ENCODE results near the gene CDK5RAP2. TPM values are rescaled to one million over a fixed set of nuclear protein-coding genes. Genes with fewer than 3 reads are reported as not detected.
"Not testable (repeated sequence)": the region's sequence is repeated elsewhere in the genome, so short reads cannot be mapped to it uniquely, and the experiment has no call there.

CDK5RAP2 gene
- polyA plus RNA-seq, 4 donors: 49.8 to 72.9 (median 61.3) TPM

DNA sequence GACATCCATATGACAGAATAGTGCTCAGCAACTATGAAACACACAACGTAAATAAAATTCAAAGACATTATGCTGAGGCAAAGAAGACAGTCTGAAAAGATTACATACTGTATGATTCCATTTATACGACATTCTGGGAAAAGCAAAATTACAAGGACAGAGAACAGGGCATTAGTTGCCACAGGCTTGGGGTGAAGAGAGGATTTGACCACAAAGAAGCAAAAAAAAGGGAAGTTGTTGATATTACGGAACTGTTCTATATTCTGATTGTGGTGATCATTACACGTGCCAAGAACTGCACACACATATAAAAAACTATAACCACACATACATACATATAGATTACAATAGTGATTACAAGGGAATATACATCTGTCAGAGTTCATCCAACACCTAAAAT, 24.1 kb downstream of the CDK5RAP2 start:
- no peak for DNase-seq (ENCODE audit: low read depth in 4 of 4, low spot score in 2 of 4)

- not testable (repeated sequence) for DNase-seq (ENCODE audit: low read depth in 4 of 4, low spot score in 2 of 4)
Observed at GRCh38 chr9:120552210-120552704, 27.7 kb downstream of the CDK5RAP2 start.

DNA sequence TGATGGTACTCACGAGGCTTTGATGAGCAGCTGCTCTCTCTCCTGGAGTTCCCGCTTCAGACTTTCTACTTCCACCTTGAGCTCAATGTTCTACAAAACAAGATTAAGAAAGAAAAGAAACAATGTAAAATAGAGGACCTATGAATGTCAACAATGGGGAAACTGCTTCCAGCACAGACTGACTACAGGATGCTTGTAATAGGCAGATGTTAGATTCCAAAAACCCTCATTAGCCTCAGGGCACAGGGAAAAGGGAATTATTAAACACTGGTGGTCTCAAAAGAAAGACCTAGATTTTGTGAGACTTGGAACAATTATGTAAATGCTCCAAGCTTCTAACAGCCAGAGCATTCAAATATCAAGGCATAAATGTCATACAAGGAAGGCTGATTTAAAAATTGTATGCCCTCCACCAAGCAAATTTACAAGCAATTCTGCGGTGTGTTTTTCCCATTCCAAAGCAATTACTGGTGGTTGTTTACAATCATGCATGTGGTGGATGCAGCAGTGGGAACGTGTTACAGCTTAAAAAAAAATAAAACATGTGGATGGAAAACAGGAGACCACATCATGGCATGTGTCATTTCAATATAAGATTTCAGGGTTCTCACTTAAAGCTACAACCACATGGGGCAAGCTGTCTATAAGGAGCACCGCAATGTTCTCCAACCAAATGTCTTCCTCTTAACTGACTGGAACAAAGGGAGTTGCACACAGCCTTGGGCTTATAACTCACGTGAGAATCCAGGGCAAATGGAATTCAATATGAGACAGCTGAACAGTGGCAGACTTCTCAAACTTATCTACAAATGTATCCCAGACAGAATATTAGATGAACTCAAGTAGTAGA, 34.0 kb downstream of the CDK5RAP2 start:
- DNase-seq (ENCODE audit: low read depth in 4 of 4, low spot score in 2 of 4): no peak

GRCh38 chr9:120544441-120544840, 35.5 kb downstream of the CDK5RAP2 start:
- no peak for DNase-seq (ENCODE audit: low read depth in 4 of 4, low spot score in 2 of 4)

GRCh38 chr9:120542701-120543490, 37.1 kb downstream of the CDK5RAP2 start:
- DNase-seq (ENCODE audit: low read depth in 4 of 4, low spot score in 2 of 4): no peak

GRCh38 chr9:120541921-120542320, 38.0 kb downstream of the CDK5RAP2 start:
- DNase-seq (ENCODE audit: low read depth in 4 of 4, low spot score in 2 of 4): no peak

DNA sequence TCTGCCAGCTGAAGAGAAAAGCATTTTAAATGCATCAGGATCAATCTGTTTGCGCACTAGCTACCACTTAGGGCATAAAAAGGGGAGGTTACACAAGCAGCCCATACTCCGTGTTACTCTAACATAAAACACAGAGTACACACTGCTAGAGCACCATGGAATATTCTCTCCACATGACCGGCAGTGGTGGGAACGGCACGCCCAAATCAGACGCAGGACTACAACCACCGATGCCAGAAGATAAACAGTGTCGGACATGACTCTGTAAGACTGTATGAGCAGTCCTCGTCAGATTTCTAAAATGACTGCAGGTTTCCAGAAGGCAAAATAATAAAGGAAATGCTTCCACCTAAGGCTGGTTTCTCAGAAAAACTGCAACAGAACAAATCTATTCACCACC, 40.0 kb downstream of the CDK5RAP2 start:
- DNase-seq (ENCODE audit: low read depth in 4 of 4, low spot score in 2 of 4): no peak

DNA sequence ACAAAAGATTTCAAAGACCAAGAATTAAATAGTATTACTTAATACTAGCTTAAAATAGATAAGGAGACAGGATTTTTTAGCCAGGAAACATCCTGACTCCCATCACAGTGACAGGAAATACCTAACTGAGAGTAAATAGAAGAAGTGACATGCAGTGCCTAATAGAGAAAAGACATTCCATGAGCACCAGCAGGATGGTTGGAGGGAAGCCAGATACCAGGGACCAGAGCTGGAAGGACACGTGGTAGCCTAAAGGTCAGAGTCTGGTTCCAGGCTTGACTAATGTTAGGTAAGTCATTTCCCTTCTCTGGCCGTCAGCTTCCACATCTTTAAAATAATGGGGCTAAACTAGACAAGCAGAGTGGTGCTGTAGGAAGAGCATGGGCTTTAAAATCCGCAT, 41.6 kb downstream of the CDK5RAP2 start:
- no peak for DNase-seq (ENCODE audit: low read depth in 4 of 4, low spot score in 2 of 4)

DNA sequence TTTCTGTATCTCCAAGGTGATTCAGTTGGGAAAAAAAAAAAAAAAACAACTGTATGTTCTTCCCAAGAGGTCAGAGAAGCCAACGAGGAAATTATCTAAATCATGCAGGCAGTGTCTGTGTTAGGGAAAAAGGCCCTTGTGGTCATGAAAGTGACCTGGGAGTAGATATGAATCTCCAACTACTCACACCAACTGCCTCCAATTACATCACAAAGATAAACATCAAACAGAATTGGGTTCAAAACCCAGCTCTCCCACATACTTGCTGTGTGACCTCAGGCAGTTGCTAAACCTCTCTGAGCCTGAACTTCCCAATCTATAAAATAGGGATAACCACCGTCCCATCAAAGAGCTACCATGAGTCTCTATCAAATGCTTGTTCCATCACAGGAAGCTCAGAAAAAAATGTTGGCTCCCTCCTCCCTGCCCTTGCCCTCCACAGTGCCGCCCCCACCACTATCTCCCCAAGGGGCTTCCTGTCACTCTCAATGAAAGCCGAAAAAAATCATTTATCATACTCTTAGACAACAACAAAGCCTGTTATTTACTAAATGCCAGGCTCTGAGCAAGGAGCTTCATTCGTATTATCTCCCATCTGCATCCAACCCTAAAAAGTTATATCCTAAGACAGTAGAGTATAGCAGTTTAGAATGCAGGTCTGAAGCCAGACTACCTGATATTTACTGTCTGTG, 42.9 kb downstream of the CDK5RAP2 start:
- no peak for DNase-seq (ENCODE audit: low read depth in 4 of 4, low spot score in 2 of 4)

DNA sequence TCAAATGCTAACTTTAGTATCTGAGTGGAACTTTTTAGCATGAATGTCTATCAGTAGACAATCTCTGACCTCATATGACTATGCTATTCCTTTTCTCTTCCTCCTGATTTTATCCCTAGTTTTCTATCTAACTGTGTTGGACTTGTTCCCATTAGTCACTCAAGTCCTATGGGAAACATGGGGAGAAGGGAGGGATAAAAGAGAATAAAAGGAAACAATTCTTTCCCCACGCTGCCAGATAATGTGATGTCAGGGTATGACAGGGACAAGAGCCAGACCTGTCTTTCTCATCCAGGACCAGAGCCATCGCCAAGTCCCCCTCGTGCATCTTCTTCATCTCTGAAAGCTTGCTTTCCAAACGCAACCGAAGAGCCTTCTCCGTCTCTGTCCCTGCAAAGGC, 43.9 kb downstream of the CDK5RAP2 start:
- no peak for DNase-seq (ENCODE audit: low read depth in 4 of 4, low spot score in 2 of 4)

- DNase-seq (ENCODE audit: low read depth in 4 of 4, low spot score in 2 of 4): no peak
Observed at GRCh38 chr9:120534266-120534665, 45.7 kb downstream of the CDK5RAP2 start.

- no peak for DNase-seq (ENCODE audit: low read depth in 4 of 4, low spot score in 2 of 4)
Observed at GRCh38 chr9:120532891-120533290, 47.1 kb downstream of the CDK5RAP2 start.

- no peak for DNase-seq (ENCODE audit: low read depth in 4 of 4, low spot score in 2 of 4)
Observed at GRCh38 chr9:120532475-120532874, 47.5 kb downstream of the CDK5RAP2 start.

- DNase-seq (ENCODE audit: low read depth in 4 of 4, low spot score in 2 of 4): peak in 1 of 4 donors; percentile 2
Observed at GRCh38 chr9:120531683-120532300, 48.2 kb downstream of the CDK5RAP2 start.

DNA sequence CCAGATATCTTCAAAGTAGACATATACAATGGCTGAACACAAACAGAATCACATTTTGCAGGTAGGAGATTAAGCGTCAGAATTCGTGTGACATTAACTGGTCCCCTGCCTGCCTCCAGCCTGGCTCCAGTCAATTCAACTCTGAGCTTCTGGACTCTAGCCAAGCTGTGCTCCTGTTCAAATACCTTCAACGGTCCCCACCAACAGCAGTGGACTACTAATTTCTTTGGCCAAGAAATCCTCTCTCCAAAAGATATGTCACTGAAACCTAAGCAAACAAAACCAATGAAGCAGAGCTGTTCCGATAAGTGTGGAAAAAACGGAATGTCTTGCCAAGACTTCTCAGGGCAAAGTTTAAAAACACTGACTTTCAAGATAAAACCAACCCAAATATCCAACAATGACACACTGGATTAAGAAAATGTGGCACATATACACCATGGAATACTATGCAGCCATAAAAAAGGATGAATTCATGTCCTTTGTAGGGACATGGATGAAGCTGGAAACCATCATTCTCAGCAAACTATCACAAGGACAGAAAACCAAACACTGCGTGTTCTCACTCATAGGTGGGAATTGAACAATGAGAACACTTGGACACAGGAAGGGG, 49.6 kb downstream of the CDK5RAP2 start:
- not testable (repeated sequence) for DNase-seq (ENCODE audit: low read depth in 4 of 4, low spot score in 2 of 4)

DNA sequence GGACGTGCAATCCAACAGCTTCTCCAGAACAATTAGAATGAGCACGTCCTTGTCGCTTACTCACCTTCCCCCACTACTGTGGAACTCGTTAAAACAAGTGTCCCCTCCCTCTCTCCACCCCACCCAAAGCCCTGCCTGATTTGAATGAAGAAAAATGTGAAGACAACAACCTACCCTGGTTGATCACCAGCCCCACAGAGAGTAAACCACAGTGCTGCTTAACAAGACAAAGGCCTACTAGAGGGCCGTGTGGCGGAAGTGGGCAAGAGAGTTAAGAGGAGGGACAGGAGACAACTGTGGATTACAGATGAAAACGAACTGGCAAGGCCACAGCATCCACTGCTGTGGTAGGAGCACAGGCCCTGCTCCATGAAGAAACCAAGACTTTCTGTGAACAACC, 51.1 kb downstream of the CDK5RAP2 start:
- no peak for DNase-seq (ENCODE audit: low read depth in 4 of 4, low spot score in 2 of 4)

DNA sequence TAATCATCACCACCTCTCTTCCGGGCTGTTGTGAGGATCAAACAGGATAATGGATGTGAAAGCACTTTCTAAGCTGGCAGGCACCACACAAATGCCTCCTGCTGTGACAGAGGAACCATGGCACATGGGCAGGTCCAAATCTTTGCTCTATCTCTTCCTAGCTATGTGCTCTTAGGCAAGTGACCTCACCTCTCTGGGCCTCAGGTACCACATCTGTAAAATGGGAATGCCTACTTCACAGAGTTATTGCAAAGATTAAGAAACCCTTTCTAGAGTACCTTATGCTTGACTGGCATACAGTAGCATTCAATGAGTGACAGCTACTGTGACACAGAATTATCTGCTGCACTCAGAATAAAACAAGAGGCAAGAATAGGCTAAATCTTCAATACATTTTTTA, 51.6 kb downstream of the CDK5RAP2 start:
- no peak for DNase-seq (ENCODE audit: low read depth in 4 of 4, low spot score in 2 of 4)

DNA sequence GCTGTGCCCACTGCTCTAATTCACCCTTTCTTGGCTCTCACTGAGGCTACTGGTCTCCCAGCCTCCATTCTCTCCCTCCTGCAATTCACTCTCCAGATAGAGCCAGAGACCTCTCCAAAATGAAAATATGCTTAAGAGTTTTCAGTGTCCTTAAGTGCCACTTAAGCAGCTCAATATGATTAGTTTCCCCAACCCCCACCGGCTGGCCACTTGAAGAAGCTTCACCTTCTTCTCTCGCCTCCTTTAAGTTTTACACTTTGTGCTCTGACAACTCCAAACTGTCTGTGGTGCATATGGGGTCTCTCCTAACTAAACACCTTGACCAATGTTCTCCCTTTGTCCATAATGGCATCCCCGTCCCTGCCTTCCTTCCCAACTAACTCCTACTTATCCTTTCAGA, 53.4 kb downstream of the CDK5RAP2 start:
- DNase-seq (ENCODE audit: low read depth in 4 of 4, low spot score in 2 of 4): no peak

GRCh38 chr9:120524863-120525262, 55.1 kb downstream of the CDK5RAP2 start:
- DNase-seq (ENCODE audit: low read depth in 4 of 4, low spot score in 2 of 4): no peak

GRCh38 chr9:120524038-120524437, 55.9 kb downstream of the CDK5RAP2 start:
- no peak for DNase-seq (ENCODE audit: low read depth in 4 of 4, low spot score in 2 of 4)
